ENCODE results near the gene CORO1C.
A peak's percentile ranks its signal among the peaks of the same experiment; 100 is the strongest.

Gene CORO1C

GRCh38 chr12:108609537-108610335 lies 121.6 kb downstream of the CORO1C start:
- H3K4me3 Mint-ChIP-seq, result no peak overlapping the region
- no peak overlapping the region for H3K27ac Mint-ChIP-seq
- H3K9me3 Mint-ChIP-seq, result no peaks in the 10 kb centered on the region
- H3K4me1 Mint-ChIP-seq, result peaks cover 9% of the 10 kb centered on the region
- H3K36me3 Mint-ChIP-seq, result no peaks in the 10 kb centered on the region
- no peaks in the 10 kb centered on the region for H3K27me3 Mint-ChIP-seq

DNA sequence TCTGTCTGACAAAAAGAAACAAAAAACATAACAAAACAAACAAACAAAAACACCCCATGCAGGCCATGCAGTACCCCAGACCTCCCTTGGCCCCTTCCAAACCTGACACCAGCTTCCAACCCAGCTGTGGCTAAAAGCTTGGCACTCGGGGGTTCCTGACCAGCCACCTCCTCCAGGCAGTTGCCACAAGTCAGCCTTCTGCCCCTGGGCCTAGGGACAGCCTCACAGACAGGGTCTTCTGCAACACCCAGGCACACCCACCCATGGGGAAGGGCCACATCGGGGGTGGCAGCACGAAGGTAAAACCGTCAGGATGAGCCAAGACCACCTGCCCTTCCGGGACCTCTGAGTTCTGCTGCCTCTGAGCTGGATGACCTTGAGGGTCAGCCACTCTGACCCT lies 122.7 kb downstream of the CORO1C start:
- Mint-ChIP-seq H3K27me3 (no peaks in the 10 kb centered on the region), H3K4me1 (peaks cover 9% of the 10 kb centered on the region), H3K36me3 (no peaks in the 10 kb centered on the region), H3K9me3 (no peaks in the 10 kb centered on the region), H3K4me3 (no peak overlapping the region), H3K27ac (no peak overlapping the region)

GRCh38 chr12:108607981-108608600 lies 123.2 kb downstream of the CORO1C start:
- H3K4me3 Mint-ChIP-seq, result no peak overlapping the region
- no peaks in the 10 kb centered on the region for H3K27me3 Mint-ChIP-seq
- peaks cover 9% of the 10 kb centered on the region for H3K4me1 Mint-ChIP-seq
- no peak overlapping the region for H3K27ac Mint-ChIP-seq
- H3K9me3 Mint-ChIP-seq, result no peaks in the 10 kb centered on the region
- no peaks in the 10 kb centered on the region for H3K36me3 Mint-ChIP-seq

DNA sequence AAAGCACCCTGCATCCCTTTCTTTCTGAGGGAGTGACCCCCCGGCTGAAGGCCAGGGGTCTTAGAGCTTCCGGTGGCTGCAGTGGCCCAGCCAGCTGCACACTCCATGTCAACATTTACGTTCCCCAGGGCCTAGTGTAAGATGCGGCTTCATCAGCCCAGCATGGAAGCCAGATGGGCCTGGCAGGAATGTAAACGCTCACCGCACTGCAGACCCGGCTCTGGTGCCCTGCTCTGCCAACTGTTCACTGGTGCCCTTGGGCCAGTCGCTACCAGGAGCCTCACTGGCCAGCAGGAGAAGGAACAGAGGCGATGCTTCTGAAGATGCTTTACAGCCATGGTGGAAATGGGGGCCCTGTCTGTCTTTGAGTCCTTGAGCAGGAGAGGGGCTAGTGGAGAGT lies 124.8 kb downstream of the CORO1C start:
- no peaks in the 10 kb centered on the region for H3K36me3 Mint-ChIP-seq
- H3K27ac Mint-ChIP-seq, result no peak overlapping the region
- peaks cover under 1% of the 10 kb centered on the region for H3K4me1 Mint-ChIP-seq
- no peak overlapping the region for H3K4me3 Mint-ChIP-seq
- H3K27me3 Mint-ChIP-seq, result no peaks in the 10 kb centered on the region
- no peaks in the 10 kb centered on the region for H3K9me3 Mint-ChIP-seq

- Mint-ChIP-seq H3K27ac (peak overlapping the region; percentile 81), H3K4me1 (no peaks in the 10 kb centered on the region), H3K36me3 (no peaks in the 10 kb centered on the region), H3K9me3 (no peaks in the 10 kb centered on the region), H3K27me3 (no peaks in the 10 kb centered on the region), H3K4me3 (no peak overlapping the region)
Observed at GRCh38 chr12:108605690-108606406, 125.5 kb downstream of the CORO1C start.

GRCh38 chr12:108605000-108605689 lies 126.2 kb downstream of the CORO1C start:
- no peaks in the 10 kb centered on the region for H3K36me3 Mint-ChIP-seq
- H3K27me3 Mint-ChIP-seq, result no peaks in the 10 kb centered on the region
- H3K27ac Mint-ChIP-seq, result peak overlapping the region; percentile 61
- no peaks in the 10 kb centered on the region for H3K4me1 Mint-ChIP-seq
- no peak overlapping the region for H3K4me3 Mint-ChIP-seq
- H3K9me3 Mint-ChIP-seq, result no peaks in the 10 kb centered on the region

GRCh38 chr12:108604208-108604941 lies 126.9 kb downstream of the CORO1C start:
- Mint-ChIP-seq H3K27ac (peak overlapping the region; percentile 18), H3K4me3 (no peak overlapping the region), H3K9me3 (no peaks in the 10 kb centered on the region), H3K27me3 (no peaks in the 10 kb centered on the region), H3K36me3 (no peaks in the 10 kb centered on the region), H3K4me1 (no peaks in the 10 kb centered on the region)

DNA sequence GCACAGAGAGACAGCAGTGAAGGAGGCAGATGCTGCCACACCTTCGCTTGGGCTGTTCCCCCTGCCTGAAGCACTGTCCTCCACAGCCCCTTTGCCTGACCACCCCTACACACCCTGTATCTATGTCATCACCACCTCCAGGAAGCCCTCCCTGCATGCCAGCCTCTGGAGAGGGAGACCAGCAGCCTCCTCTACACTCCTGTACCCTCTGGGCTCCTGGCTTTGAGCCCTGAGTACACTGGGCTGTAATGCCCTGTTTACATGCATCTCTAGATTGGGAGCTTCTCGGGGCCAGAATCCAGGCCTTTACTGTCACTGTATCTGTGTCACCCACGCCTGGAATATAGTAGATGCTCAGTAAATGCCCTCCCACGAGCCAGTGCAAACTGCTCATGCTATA lies 127.6 kb downstream of the CORO1C start:
- no peaks in the 10 kb centered on the region for H3K27me3 Mint-ChIP-seq
- no peak overlapping the region for H3K27ac Mint-ChIP-seq
- no peak overlapping the region for H3K4me3 Mint-ChIP-seq
- H3K4me1 Mint-ChIP-seq, result no peaks in the 10 kb centered on the region
- no peaks in the 10 kb centered on the region for H3K36me3 Mint-ChIP-seq
- H3K9me3 Mint-ChIP-seq, result no peaks in the 10 kb centered on the region

DNA sequence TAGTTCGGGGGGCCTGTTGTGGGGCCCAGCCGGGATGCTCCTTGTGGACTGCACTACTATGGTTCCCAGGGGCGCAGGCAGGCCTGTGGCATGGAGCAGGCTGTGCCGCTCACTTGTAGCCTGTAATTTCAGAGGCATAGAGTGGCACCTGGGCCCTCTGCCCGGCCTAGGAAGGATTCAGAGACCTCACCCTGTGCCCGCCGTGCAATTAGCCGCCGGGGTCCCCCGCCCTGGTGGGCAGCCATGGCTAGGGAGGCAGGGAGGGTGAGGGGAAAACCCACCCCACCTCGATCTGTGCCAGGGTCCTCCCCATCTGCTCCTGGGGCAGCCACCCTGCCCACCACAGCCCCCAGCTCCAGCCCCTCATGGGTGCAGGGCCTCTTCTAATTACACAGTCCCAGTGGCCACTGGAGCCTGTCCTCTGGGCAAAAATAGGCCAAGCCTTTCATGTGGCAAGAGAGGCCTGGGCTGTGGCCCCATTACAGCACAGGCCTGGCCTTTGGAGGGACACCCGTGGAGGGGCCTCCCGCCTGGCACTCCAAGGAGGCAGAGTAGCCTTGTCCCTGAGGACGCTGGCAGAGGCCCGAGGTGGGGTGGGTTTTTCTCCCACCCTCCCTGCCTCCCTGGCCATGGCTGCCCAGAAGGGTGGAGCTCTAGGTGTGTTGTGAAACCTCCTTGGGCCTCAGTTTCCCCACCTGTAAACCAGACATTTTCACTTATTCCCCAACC lies 128.2 kb downstream of the CORO1C start:
- Mint-ChIP-seq H3K4me1 (no peaks in the 10 kb centered on the region), H3K27ac (no peak overlapping the region)

DNA sequence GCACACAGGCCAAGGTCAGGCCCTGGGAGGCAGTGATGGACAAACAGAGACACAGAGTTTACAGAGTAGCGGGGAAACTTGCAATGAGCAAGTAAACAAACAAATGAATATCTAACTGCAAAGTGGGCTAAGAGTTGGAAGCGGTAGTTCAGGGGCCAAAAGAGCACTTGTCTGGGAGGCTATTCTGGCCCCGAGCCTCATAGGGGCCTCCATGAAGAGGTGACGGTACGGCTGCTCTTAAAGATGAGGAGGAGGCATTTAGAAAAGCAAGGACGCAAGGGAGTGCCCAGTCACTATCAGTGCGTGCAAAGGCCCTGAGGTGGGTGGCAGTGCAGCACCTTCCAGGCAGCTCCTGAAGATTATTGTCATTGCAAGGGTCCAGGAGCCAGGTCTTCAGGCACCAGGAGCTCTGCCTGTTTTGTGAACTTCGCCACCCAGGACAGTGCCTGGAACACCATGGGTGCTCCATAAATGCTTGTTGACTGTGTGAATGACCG lies 129.1 kb downstream of the CORO1C start:
- Mint-ChIP-seq H3K27me3 (no peaks in the 10 kb centered on the region), H3K27ac (no peak overlapping the region), H3K9me3 (no peaks in the 10 kb centered on the region), H3K36me3 (no peaks in the 10 kb centered on the region), H3K4me3 (no peak overlapping the region), H3K4me1 (no peaks in the 10 kb centered on the region)

More for the DNA sequence above, 128.2 kb downstream of the CORO1C start:
- Mint-ChIP-seq H3K9me3 (no peaks in the 10 kb centered on the region), H3K36me3 (no peaks in the 10 kb centered on the region), H3K27me3 (no peaks in the 10 kb centered on the region), H3K4me3 (no peak overlapping the region)

GRCh38 chr12:108600702-108601007 lies 130.7 kb downstream of the CORO1C start:
- Mint-ChIP-seq H3K27me3 (no peaks in the 10 kb centered on the region), H3K4me1 (no peaks in the 10 kb centered on the region), H3K9me3 (no peaks in the 10 kb centered on the region), H3K27ac (no peak overlapping the region), H3K4me3 (no peak overlapping the region), H3K36me3 (no peaks in the 10 kb centered on the region)

DNA sequence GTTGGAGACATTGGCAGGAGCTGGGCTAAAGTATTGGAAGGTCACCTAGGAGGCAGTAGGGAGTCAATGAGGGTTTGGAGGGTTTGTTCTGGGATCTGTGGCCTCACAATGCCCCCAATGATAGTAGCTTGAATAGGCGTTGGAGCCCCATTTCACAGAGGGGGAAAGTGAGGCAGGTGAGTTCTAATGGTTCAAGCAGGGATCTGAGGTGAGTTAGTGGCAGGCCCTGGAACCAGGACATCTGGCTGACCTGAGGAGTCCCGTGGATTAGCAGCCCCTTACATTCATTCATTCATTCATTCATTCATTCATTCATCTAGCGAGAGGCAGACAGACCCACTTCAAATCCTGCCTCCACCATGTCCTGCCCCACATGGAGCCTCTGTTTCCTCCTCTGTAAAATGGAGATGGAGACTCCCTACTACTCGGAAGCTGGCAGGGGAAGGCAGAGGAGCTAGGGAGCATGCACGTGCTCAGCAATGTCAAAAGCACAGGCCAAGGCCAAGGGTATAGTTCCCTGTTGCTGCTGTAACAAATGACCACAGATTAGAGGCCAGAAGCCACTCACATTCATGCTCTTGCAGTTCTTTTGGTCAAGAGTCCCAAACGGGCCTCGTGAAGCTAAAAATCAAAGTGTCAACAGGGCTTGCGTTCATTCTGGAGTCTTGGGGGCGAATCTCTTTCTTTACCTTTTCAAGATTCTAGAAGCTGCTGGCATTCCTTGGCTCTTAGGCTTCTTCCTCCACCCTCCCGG lies 131.2 kb downstream of the CORO1C start:
- Mint-ChIP-seq H3K27me3 (no peaks in the 10 kb centered on the region), H3K4me1 (no peaks in the 10 kb centered on the region), H3K27ac (no peak overlapping the region), H3K36me3 (no peaks in the 10 kb centered on the region), H3K4me3 (no peak overlapping the region), H3K9me3 (no peaks in the 10 kb centered on the region)

DNA sequence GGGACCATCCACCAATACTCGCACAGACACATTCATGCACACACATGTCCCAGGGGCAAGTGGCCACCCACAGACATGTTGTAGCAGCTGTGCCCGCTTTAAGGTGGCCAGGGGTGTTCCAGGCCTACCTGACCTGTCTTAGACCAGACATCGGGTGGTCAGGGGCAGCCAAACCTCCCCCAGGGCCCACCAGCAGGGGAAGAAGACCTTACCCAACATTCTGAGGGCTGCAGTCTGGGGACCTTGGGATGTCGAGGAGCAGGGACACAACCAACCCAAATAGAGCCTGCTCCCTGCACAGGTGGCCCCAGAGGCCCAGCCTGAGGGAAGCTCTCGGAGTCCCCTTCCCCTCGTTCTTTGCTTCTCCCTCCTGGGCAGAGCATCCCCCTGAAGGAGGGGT lies 131.8 kb downstream of the CORO1C start:
- Mint-ChIP-seq H3K36me3 (no peaks in the 10 kb centered on the region), H3K4me1 (no peaks in the 10 kb centered on the region), H3K9me3 (no peaks in the 10 kb centered on the region), H3K4me3 (no peak overlapping the region), H3K27ac (no peak overlapping the region), H3K27me3 (no peaks in the 10 kb centered on the region)

Data from activated naive CD4-positive, alpha-beta T cell treated with anti-CD3 and anti-CD28 coated beads, Interleukin-2, amount 50 U/mL, for 24 hours (primary cell).